K562 (cell line): ENCODE measurements around the gene ATP9A. TPM values are rescaled to one million over a fixed set of nuclear protein-coding genes. Genes with fewer than 3 reads are reported as not detected.

ENCODE experiments used
- ATAC-seq: fragments of 200-7000 bp; cut with Tn5 transposase; 3 replicates; pipeline ENCODE4 v1.9.1; 2020; ENCODE audit warnings: moderate library complexity
- BruUV-seq: library from RNA; stranded (reverse); fragments of 400-500 nt; replicated peaks from 2 replicates; lab custom pipeline; 2021; lab: Mats Ljungman, UMichigan
- CTCF ChIA-PET: fragments of 300-600 bp; formaldehyde crosslinking; extraction: SDS; loops from one replicate; lab custom pipeline; 2021; ENCODE audit warnings: low intra/inter-chr PET ratio; lab: Yijun Ruan, JAX
- POLR2A ChIA-PET: fragments of 300-600, 350-650 bp; sonication (Branson Sonifier 250); formaldehyde crosslinking; extraction: SDS; loops from one replicate; lab custom pipeline; 2021; ENCODE audit warnings: antibody characterized with exemption, inconsistent platforms; lab: Yijun Ruan, JAX
- DNase-seq, 4 experiments: peaks; one replicate each; pipeline versions ENCODE4 v3.0.0 to v3.0.0-alpha.2; 2011 to 2018; ENCODE audit warnings: low spot score in 3 of 4, mixed read lengths in 3 of 4; ENCODE audit errors: extremely low read depth in 1 of 4
- FAIRE-seq: peaks from 2 replicates; lab custom pipeline; 2011; peaks lifted over from hg19 to GRCh38; lab: Jason Lieb, UNC
- H2AFZ ChIP-seq: 2 replicates; pipeline ENCODE4 v1.6.0; 2011; ENCODE audit warnings: low read depth, low read length, control low read depth, inconsistent platforms
- H3K27ac ChIP-seq: fragments of 200-600 bp; 3 replicates; pipeline ENCODE4 v1.8.0; 2011; ENCODE audit warnings: low read depth, mild to moderate bottlenecking, control low read depth, inconsistent platforms, low read length, moderate library complexity, mixed read lengths; ENCODE audit errors: extremely low read depth
- H3K27me3 ChIP-seq, 2 experiments: fragments of 300-600 bp in 1 of 2; 2 replicates in 1 of 2; 3 replicates in 1 of 2; pipeline versions ENCODE4 v1.6.0 to v1.8.0; 2011; ENCODE audit warnings: inconsistent platforms in 2 of 2, low read length in 2 of 2, mild to moderate bottlenecking in 1 of 2, mixed read lengths in 1 of 2, moderate library complexity in 1 of 2; ENCODE audit not compliant: control insufficient read depth in 2 of 2, insufficient read depth in 2 of 2
- H3K36me3 ChIP-seq: fragments of 300-600 bp; 3 replicates; pipeline ENCODE4 v1.8.0; 2011; ENCODE audit warnings: mild to moderate bottlenecking, low read length, inconsistent platforms; ENCODE audit not compliant: control insufficient read depth, insufficient read depth
- H3K4me1 ChIP-seq, 2 experiments: fragments of 200-600 bp in 1 of 2; replicated peaks in 1 of 2; 2 replicates in 1 of 2; 3 replicates in 1 of 2; pipeline versions ENCODE4 v1.5.1 to v1.8.0; 2011; ENCODE audit warnings: inconsistent platforms in 2 of 2, low read length in 2 of 2, mild to moderate bottlenecking in 1 of 2, mixed read lengths in 1 of 2, moderate library complexity in 1 of 2; ENCODE audit not compliant: control insufficient read depth in 2 of 2, insufficient read depth in 2 of 2
- H3K4me2 ChIP-seq: 2 replicates; pipeline ENCODE4 v1.6.1; 2011; ENCODE audit warnings: low read length, control low read depth, inconsistent platforms, mixed read lengths; ENCODE audit not compliant: insufficient read depth
- H3K4me3 ChIP-seq: fragments of 200-600 bp; sonication (generic), shearing (Covaris generic); 2 replicates; pipeline ENCODE4 v1.5.1; 2016; ENCODE audit warnings: control low read depth, inconsistent platforms
- H3K79me2 ChIP-seq: fragments of 200-600 bp; 3 replicates; pipeline ENCODE4 v1.8.0; 2011; ENCODE audit warnings: low read length, inconsistent platforms; ENCODE audit not compliant: control insufficient read depth, insufficient read depth
- H3K9ac ChIP-seq, 2 experiments: 2 replicates each; pipeline versions ENCODE4 v1.6.0 to v1.6.1; 2011; ENCODE audit warnings: low read depth in 2 of 2, low read length in 2 of 2, control low read depth in 1 of 2, inconsistent platforms in 1 of 2, mild to moderate bottlenecking in 1 of 2, mixed read lengths in 1 of 2; ENCODE audit not compliant: insufficient read depth in 1 of 2
- H3K9me1 ChIP-seq: one replicate; pipeline ENCODE4 v1.6.0; 2011; ENCODE audit warnings: inconsistent platforms, mild to moderate bottlenecking, low read length, moderate library complexity; ENCODE audit not compliant: control insufficient read depth, insufficient read depth
- H3K9me3 ChIP-seq: replicated peaks from 2 replicates; pipeline ENCODE4 v1.5.1; 2011; ENCODE audit warnings: low read depth, low read length, inconsistent platforms; ENCODE audit not compliant: control insufficient read depth, insufficient read depth
- H4K20me1 ChIP-seq: replicated peaks from 2 replicates; pipeline ENCODE4 v1.6.1; 2011; ENCODE audit warnings: low read length, inconsistent platforms, mixed read lengths; ENCODE audit not compliant: control insufficient read depth, insufficient read depth
- CC2D1A ChIP-seq: fragments of 450-650 bp; IDR thresholded peaks from 2 replicates; pipeline ENCODE4 v1.6.1; 2017; ENCODE audit warnings: mild to moderate bottlenecking
- ETV6 ChIP-seq, 3 experiments: fragments of 150-350 bp in 1 of 3; sonication (generic) in 1 of 3; formaldehyde crosslinking in 1 of 3; IDR thresholded peaks; 2 replicates each; pipeline versions ENCODE4 v1.6.1 to v1.8.0; 2014 to 2022; ENCODE audit warnings: borderline replicate concordance in 2 of 3, low read depth in 2 of 3, antibody characterized with exemption in 1 of 3, low read length in 1 of 3, mild to moderate bottlenecking in 1 of 3, missing genetic modification reagents in 1 of 3
- FOXA1 ChIP-seq: fragments of 450-650 bp; IDR thresholded peaks from 2 replicates; pipeline ENCODE4 v1.6.1; 2016; ENCODE audit warnings: mild to moderate bottlenecking, borderline replicate concordance
- HIVEP1 ChIP-seq: fragments of 250-450 bp; sonication (Bioruptor Pico); IDR thresholded peaks from 2 replicates; pipeline ENCODE4 v1.4.0; 2020; ENCODE audit warnings: mild to moderate bottlenecking
- HMG20B ChIP-seq: fragments of 250-450 bp; sonication (Bioruptor Pico); IDR thresholded peaks from 2 replicates; pipeline ENCODE4 v1.5.0; 2021; ENCODE audit warnings: mild to moderate bottlenecking
- HMGN3 ChIP-seq: IDR thresholded peaks from 2 replicates; pipeline ENCODE4 v1.6.1; 2011; ENCODE audit warnings: borderline replicate concordance, low read depth, mild to moderate bottlenecking, mixed read lengths, low read length; ENCODE audit not compliant: insufficient read length; ENCODE audit errors: extremely low read depth
- KDM5B ChIP-seq: fragments of 200-600 bp; sonication (generic); IDR thresholded peaks from 2 replicates; pipeline ENCODE4 v1.6.1; 2012; ENCODE audit warnings: low read depth, mild to moderate bottlenecking, moderate library complexity, low read length, control low read depth, inconsistent platforms; ENCODE audit not compliant: insufficient replicate concordance
- MCM3 ChIP-seq: fragments of 450-650 bp; IDR thresholded peaks from 2 replicates; pipeline ENCODE4 v1.6.1; 2016
- MLX ChIP-seq, 2 experiments: fragments of 450-650 bp in 1 of 2; sonication (generic) in 1 of 2; formaldehyde crosslinking; conservative IDR thresholded peaks; 2 replicates each; pipeline versions ENCODE4 v1.4.0 to v1.8.1; 2020 to 2022; ENCODE audit warnings: mild to moderate bottlenecking in 1 of 2, missing genetic modification reagents in 1 of 2
- SIRT6 ChIP-seq: IDR thresholded peaks from one replicate; pipeline ENCODE4 v1.6.1; 2012; ENCODE audit warnings: low read depth, mild to moderate bottlenecking, control low read depth, inconsistent platforms, low read length, moderate library complexity
- SREBF1 ChIP-seq: fragments of 150-350 bp; IDR thresholded peaks from 2 replicates; pipeline ENCODE4 v1.6.1; 2014; ENCODE audit warnings: antibody characterized with exemption, low read depth, low read length, borderline replicate concordance
- TAF15 ChIP-seq: fragments of 200-400 bp; formaldehyde crosslinking; IDR thresholded peaks from 2 replicates; pipeline ENCODE4 v1.6.1; 2017; ENCODE audit warnings: mild to moderate bottlenecking, low read depth, low read length, moderate library complexity
- TEAD4 ChIP-seq, 2 experiments: sonication (generic) in 1 of 2; formaldehyde crosslinking in 1 of 2; IDR thresholded peaks; 2 replicates each; pipeline versions ENCODE4 v1.6.1 to v1.8.0; 2012 to 2022; ENCODE audit warnings: borderline replicate concordance in 1 of 2, inconsistent platforms in 1 of 2, low read length in 1 of 2, mild to moderate bottlenecking in 1 of 2, missing genetic modification reagents in 1 of 2
- ZC3H4 ChIP-seq: sonication (generic); formaldehyde crosslinking; IDR thresholded peaks from 2 replicates; pipeline ENCODE4 v1.9.0; 2021; ENCODE audit warnings: missing genetic modification reagents, borderline replicate concordance
- ZNF764 ChIP-seq: fragments of 250-450 bp; sonication (Bioruptor Pico); IDR thresholded peaks from 2 replicates; pipeline ENCODE4 v1.4.0; 2020; ENCODE audit warnings: low read depth, mild to moderate bottlenecking, moderate library complexity
- WGBS: fragments of 100-300 bp; shearing (Covaris generic); methylation state at CpG from one replicate; pipeline ENCODE4 v1.1.6; 2016; ENCODE audit warnings: low coverage, mixed read lengths; ENCODE audit not compliant: insufficient coverage; ENCODE audit errors: missing lambda C conversion rate; 5-methylcytosine and 5-hydroxymethylcytosine counted together
- in situ Hi-C: fragments of 300-500 bp; cut with MboI; formaldehyde crosslinking; loops from 4 replicates; pipeline ENCODE4 v1.15.0; 2018; ENCODE audit warnings: inconsistent platforms, mixed read lengths
- intact Hi-C: fragments of 100-400 bp; cut with micrococcal nuclease; formaldehyde crosslinking; loops from 2 replicates; pipeline ENCODE4 v1.14.2; 2022
- polyA plus RNA-seq, 8 experiments: library from polyadenylated mRNA; depleted of rRNA in 4 of 8; stranded (reverse) in 5 of 8; unstranded in 3 of 8; fragments of >200 nt; fragmentation: Nextera tagmentation in 2 of 8; fragmentation: Illumina TruSeq in 1 of 8; extraction: Ambion mirVana in 2 of 8; extraction: Trizol in 1 of 8; gene quantifications; 2 replicates each; pipeline versions ENCODE4 v1.2.1 to v1.2.3, GENCODE V29; 2011 to 2014; ENCODE audit warnings: inconsistent platforms in 1 of 8, missing spikeins in 1 of 8
- total RNA-seq, 7 experiments: library from RNA; depleted of rRNA in 6 of 7; stranded (reverse); fragments of >200 nt in 6 of 7; fragmentation: Illumina TruSeq in 2 of 7; extraction: Trizol in 2 of 7; gene quantifications; 2 replicates each; pipeline versions ENCODE4 v1.2.1 to v1.2.3, GENCODE V29; 2011 to 2021; ENCODE audit warnings: low replicate concordance in 1 of 7

The ATP9A gene
- total and polyA plus RNA-seq, 9 of the 15 experiments (the other 6 are each of a cell fraction or from before 2014, with no cell fraction given): 0.18 to 0.62 (median 0.29) TPM

GRCh38 chr20:51585148-51585547, 183.0 kb downstream of the ATP9A start:
- CTCF ChIA-PET: no interaction called here
- no TSS peak for BruUV-seq

More at GRCh38 chr20:51585148-51585547, 183.0 kb downstream of the ATP9A start:
- Histone ChIP-seq H3K4me1 (no peaks in the 10 kb centered on the region), H3K9me1 (no peaks in the 10 kb centered on the region), H3K79me2 (no peaks in the 10 kb centered on the region), H3K4me2 (no peak overlapping the region)
- in situ Hi-C loops: no loop called here
- 47% methylated on average over 4 of the region's 4 CpGs for WGBS
- TF ChIP-seq ZNF764 (no peak), HMGN3 (no peak), TEAD4 (IDR thresholded peaks at IDR 0.05; ENCODE audit: low read length) (no peak), TEAD4 (CRISPR knock-in tag; IDR thresholded peaks at IDR 0.05; ENCODE audit: borderline replicate concordance) (no peak), FOXA1 (no peak), CC2D1A (no peak), SREBF1 (no peak), MLX (CRISPR knock-in tag; conservative IDR thresholded peaks at IDR 0.05) (no peak), MCM3 (no peak), ETV6 (IDR thresholded peaks at IDR 0.05; ENCODE audit: borderline replicate concordance in 1 of 2, low read depth in 2 of 2, low read length in 1 of 2) (no peak), ETV6 (CRISPR knock-in tag; IDR thresholded peaks at IDR 0.05; ENCODE audit: borderline replicate concordance) (no peak), HMG20B (CRISPR knock-in tag) (no peak), TAF15 (no peak), ZC3H4 (CRISPR knock-in tag) (no peak), KDM5B (no peak), SIRT6 (no peak), HIVEP1 (CRISPR knock-in tag) (no peak)
- TF ChIP-seq, all 486 proteins: peak for 0
- Histone ChIP-seq H3K36me3 (no peaks in the 10 kb centered on the region), H3K9ac (no peak overlapping the region), H3K9me3 (no peaks in the 10 kb centered on the region), H3K27ac (no peak overlapping the region), H4K20me1 (no peaks in the 10 kb centered on the region), H3K4me3 (no peak overlapping the region), H3K27me3 (no peaks in the 10 kb centered on the region), H2AFZ (no peak overlapping the region)
- intact Hi-C loops: no loop called here
- no peak for ATAC-seq
- FAIRE-seq: no peak
- DNase-seq: no peak
- POLR2A ChIA-PET: interaction anchor here (0.8 kb wide), 1 partner anchor 190 kb away, joined by 3 read pairs; no protein-coding TSS in a partner anchor
